Mucosa of gallbladder (tissue), 1 donor: Measurements from ENCODE around the gene ANKRD13D. TPM values are rescaled to one million over a fixed set of nuclear protein-coding genes. Genes with fewer than 3 reads are reported as not detected.
"Not testable (repeated sequence)": the region's sequence is repeated elsewhere in the genome, so short reads cannot be mapped to it uniquely, and the experiment has no call there.

Experiments
- DNase-seq: peaks from one replicate; pipeline ENCODE4 v3.0.0-alpha.2; 2020; ENCODE audit warnings: low spot score
- total RNA-seq: library from RNA; stranded (reverse); gene quantifications from one replicate; pipeline ENCODE4 v1.2.1, GENCODE V29; 2021
- donor health status: DM: no; HTN: no; CAD: no.

ANKRD13D gene
- total RNA-seq, 1 donor from 2014 or later, result 80.5 TPM

DNA sequence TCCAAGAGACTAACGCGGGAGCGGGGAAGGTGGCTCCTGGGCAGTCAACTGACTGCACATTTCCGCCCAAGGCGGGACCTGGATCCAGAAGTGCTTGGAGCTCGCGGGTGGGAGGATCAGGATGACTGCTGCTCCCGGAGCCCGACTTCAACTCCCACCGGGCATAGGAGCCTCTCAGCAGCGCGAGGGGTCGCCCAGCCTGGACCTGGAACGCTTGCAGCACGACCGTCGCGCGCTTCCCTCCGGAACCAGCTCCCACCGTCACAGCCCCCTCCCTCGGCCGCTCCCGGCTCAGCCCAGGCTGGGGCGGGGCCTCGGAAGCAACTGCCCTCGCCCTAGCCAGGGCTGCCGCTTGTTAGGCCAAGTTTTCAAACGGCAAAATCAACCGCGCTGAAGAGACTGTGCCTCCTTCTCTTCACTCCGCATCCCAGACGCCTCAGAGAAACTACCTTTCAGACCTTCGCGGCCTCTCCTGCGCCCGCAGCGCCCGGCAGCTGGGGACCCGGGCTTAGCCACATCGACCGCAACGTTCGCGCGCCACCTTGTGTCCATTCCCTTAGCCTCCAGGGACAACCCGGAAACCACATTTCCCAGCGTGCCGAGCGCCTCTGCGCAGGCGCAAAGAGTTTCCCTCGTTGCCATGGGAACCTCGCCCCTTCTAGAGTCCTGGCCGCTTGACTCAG is 28.2 kb downstream of the ANKRD13D start:
- DNase-seq, result peak; percentile 98

DNA sequence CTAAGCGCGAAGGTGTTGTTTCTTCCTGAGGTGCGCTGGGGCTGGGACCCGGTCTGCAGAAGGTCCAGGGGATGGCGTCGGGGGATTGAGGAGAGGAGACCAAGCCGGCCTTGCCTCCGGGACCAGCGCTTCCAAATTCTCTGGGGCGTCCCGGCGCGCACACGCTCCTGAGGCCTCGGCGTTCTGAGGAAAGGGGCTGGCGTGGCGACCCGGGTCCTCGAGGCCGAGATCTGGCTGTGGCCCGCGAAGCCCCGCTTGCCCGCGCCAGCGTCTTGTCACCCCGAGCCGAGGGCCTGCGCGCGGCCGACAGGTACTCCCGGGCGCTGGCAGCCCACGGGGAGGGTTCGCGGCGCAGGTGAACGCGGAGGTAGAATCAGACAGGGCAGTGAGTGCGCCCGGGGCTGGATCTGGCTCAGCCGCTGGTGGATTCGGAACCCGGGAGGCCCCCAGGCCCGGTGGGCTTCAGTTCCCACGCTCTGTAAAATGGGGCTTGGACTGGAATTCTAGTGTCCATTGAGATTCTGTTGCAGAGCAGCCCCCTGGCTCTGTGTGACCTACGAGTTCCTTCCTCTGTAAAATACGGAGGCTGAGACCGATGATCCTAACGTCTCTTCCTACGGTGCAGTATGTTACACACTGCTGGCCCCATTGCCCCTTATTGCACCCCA is 28.9 kb downstream of the ANKRD13D start:
- no peak for DNase-seq

DNA sequence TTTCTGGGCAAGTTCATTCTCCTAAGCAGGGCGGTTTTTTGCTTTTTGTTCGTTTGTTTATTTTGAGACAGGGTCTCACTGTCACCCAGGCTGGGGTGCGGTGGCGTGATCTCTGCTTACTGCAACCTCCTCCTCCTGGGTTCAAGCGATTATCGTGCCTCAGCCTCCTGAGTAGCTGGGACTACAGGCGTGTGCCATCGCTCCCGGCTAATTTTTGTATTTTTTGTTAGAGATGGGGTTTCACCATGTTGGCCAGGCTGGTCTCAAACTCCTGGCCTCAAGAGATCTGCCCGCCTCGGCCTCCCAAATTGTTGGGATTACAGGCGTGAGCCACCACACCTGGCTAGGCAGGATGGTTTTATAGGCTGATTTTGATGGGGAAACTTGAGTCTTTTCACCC is 29.8 kb downstream of the ANKRD13D start:
- not testable (repeated sequence) for DNase-seq

DNA sequence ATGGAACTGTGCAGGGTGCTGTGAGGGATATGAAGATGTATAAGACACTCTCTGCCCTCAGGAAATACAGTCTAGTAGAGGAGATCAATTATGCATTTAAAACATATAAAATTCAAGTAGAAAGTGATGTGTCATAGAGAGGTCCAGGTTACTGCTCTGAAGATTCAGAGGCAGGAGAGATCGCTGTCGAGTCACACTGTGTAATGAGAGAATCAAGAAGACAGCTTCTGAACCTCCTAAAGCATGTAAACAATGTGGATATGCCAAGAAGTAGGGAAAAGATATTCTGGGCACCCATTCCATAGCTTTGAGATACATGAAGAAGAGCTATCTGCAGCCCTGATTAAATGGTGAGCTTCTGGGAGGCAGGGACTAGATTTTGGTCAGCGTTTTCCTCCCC is 30.9 kb downstream of the ANKRD13D start:
- DNase-seq, result no peak

DNA sequence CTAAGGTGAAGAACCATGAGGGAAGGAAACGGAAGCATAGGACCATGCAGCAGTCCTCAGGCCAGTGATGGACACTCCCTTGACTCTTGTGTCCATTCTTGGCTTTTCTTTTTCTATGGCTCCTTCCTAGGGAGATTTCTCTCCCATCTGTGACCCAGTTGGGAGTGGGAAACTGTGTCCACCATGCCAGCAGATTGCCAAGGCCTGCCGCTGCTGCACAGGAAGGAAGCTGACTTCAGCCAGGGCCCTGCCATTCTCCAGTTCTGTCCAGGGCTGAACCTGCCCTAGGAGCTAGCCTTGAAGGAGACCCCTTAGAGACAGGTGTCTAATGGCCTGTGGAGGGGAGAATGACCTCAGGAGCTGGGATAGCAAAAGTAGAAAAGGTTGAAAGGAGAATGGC is 31.6 kb downstream of the ANKRD13D start:
- no peak for DNase-seq

DNA sequence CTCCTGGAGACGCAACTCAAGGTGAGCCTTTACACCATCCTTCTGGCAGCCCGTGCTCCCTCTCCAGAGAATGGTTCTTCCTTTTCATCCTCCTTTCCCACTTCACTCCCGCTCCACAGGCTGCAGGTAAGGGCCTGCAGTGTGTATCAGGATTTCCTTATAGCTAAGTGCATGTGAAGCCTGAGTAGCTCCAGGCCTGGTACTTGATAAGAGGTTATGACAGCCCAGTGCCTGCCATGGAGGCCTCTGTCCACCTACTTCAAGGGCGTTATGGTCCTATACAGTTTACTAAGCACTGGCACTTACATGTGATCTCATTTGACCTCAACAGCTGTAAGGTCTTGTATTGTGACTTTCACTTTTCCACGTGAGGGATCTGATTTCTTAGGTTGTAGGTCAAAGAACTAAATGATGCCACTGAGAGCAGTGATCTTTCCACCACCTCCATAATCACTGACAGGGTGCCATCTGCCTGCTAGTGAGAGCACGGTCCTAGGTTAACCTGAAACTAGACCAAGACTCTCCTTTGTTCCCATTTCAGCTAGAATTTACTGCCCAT is 32.3 kb downstream of the ANKRD13D start:
- no peak for DNase-seq

DNA sequence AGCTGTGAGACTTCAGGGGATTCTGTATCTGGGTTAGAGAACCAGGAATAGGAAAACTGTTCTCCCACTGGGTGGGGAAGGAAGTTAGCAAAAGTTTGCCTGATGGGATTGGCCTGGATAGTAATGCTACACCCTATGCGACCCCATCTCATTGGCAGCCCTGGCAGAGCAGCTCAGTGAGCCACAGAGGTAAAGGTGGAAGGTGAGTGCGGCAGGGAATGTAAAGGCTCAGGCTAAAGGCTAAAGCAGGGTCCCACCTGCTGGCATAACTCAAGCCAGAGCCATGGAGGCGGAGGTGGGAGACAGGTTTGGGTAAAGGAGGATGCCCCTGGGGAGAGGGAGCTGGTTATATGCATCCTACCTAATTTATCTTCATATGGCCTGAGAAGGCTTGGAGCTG is 32.9 kb downstream of the ANKRD13D start:
- DNase-seq, result no peak

DNA sequence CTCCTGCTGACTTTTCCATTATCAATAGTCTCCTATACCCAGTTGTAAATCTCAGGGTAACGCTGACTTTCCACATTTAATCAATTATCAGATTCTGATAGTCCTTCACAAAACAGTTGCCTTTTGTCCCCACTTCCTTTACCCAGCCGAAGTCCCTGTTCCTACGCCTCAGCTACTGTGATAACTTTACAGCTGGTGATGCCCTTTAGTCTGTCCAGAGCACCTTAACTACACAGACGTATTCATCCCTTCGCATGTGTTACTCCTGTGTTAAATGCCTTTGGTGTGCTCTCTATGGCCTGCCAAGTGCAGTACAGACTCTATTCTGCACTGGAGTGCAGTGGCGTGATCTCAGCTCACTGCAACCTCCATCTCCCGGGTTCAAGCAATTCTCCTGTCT is 34.4 kb downstream of the ANKRD13D start:
- no peak for DNase-seq

DNA sequence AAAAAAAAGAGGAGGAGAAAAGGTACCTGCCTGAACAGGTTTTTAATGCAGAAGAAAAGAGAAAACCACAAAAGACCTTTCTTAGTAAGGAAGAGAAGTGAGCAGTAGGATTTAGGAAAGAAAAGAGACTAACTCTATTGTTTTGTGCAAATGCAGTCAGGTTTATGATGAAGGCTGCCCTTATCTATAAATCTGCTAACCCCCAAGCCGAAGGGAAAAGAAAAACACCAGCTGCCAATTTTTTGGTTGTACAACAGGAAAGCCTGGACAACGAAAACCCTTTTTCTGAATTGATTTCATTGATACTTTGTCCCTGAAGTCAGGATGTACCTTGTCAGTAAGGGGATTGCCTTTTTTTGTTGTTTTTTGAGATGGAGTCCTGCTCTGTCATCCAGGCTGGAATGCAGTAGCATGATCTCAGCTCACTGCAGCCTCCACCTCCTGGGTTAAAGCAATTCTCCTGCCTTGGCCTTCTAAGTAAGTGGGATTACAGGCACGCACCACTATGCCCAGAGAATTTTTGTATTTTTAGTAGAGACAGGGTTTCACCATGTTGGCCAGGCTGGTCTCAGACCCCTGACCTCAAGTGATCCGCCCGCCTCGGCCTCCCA is 43.1 kb downstream of the ANKRD13D start:
- DNase-seq, result no peak

DNA sequence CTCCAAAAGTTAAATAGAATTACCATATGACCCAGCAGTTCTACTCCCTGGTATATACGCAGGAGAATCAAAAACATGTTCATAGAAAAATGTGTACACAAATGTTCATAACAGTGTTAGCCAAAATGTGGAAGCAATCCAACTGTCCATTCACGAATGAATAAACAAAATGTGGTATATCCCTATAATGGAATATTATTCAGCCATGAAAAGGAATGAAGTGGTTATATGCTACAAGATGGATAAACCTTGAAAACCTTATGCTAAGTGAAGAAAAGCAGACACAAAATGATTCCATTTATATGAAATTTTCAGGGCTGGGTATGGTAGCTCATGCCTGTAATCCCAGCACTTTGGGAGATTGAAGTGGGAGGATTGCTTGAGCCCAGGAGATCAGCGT is 48.2 kb downstream of the ANKRD13D start:
- DNase-seq, result no peak

DNA sequence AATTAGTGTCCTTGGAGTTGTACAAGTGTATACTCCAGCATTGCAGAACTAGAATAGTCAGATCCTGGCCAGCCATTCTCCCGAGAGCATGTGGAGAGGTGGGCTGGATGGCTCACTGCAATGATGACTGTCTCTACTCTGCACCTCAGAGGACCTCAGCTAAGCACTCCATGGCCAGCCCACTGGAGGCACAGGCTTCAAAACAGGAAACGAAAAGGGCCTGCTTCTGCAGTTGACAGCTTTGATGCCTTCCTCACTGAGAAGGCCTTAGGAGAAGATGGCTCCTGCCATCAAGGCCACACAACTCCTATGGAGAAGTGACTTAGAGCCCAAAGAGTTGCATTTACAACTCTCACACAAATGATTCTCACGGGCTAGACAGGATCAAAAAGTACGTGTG is 55.2 kb downstream of the ANKRD13D start:
- DNase-seq, result no peak

DNA sequence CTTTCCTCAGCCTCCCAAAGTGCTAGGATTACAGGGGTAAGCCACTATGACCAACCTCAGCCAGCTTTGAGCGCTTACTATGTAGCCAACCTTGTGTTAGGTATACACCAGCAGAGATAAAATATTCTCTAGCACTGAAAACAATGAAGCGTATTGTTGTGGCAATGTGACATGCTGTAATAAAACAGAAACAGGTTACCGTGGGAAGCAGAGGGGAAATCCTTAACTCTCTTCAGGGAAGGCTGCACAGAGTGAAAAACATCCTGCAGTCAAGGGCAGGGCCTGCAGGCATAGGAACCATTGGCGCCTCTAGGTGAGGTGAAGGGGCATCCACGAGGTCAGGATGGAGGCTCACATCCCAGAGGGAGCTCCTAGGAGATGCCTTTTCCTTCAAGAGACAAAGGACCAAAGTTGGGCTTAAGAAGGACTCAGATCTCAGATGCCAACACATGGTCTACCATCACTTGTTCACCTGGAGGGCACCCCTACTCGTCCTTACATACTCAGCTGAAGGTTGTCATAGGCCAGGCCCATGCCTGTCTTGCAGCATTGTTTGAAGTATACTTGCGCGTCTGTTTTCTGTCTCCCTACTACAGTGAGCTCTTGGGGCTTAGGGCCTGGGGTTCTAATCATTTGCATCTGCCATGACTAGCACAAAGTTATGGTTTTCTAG is 56.3 kb downstream of the ANKRD13D start:
- DNase-seq, result no peak

DNA sequence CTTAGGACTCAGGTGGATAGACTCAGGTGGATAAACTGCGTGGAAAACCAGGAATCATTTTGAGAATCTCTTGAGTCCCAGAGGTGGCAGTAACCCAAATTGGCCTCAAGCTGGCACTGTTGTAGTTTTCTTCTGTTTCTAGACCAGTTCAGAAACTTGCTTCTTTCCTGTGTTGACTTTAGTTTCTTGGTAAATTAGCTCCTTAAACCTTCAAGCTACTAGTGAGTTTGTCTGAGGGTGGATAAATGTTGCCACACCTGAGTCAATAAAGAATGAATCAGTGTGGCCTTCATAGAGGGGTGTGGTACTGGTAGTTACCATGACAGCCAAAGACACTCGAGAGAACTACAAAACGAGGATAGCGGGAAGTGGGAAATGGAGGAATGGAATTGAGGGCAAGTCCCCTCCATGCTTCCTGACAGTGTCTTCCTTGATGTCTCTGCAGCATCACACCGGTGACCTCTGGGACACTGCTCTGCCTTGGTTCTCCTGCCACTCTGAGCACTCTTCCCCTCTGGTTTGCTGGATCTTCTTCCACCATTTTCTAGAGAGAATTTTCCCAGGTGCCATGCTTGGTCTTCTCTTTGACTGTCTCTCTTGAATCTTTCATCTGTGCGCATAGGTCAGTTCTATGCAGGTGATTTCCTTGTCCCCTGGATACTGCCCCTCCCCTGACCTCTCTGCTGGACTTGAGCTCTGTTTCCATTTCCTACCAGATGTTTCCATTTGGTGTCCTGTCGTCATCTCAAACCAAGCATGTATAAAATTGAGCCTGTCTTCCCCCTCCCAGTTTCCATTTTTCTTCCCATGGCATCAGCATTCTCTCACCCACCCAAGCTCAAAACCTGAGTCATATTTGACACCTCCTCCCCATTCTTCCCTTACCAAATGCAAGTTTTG is 57.1 kb downstream of the ANKRD13D start:
- no peak for DNase-seq

DNA sequence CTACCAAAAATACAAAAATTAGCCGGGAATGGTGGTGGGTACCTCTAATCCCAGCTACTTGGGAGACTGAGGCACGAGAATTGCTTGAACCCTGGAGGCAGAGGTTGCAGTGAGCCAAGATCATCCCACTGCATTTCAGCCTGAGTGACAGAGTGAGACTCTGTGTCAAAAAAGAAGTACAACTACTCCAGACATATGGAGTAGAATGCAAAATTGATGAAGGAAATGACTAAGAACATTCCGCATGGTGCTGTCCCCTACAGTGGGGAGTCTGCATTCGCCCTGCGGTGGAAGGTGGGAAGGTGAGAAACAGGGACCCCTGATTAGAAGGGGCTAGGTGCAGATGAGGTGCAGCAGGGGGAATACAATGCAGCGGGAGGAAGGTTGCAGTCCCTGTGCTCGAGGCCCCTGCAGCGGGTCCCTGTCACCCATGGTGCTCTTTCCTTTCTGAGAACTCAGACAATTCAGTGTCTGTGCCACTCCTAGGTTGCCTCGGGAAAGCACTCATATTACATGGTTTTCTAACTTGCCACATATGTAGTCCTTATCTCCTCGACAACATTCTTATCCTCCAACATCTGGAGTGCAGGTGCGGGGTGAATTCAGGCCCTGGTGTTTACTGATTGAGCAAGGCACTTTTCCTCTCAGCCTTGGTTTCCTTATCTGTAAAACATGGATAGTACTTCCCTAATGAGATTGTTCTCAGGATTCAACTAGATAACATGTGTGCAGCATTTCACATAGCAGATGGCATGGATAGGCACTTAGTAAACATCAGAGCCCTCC is 59.1 kb downstream of the ANKRD13D start:
- DNase-seq, result no peak

DNA sequence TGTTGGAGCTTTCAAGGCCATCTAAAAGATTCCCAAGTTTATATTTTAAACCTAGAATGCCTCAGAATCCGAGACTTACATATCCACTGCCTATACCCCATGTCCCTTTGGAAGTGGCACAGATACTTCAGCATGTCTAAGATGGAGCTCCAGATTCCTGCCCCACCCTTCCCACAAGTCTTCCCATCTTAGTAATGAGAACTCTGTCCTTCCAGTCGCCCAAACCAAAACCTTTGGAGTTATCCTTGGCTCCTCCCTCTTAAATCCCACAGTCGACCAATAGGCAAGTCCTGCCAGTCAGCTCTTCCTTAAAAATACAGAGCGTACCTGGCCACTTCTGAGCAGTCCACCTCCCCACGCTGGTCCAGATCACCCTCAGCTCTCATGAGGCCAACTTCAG is 59.9 kb downstream of the ANKRD13D start:
- DNase-seq, result no peak

DNA sequence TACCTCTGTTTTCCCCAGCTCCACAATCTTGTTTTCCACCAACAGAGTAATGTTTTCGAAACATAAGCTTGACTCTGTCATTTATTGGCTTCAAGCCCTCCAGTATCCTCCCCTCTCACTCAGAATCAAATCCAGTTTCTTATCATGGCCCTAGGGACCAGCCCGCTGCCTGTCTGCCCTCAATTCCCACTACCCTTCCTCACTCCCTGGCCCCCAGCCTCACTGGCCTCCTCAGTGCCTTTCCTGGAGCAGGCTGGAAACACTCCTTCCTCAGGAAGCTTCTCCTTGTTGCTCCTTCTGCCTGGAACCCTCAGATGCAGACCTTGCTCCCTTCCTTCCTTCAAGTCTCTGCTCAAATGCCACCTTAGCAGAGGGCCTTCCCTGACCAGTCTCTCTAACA is 60.4 kb downstream of the ANKRD13D start:
- DNase-seq, result no peak

DNA sequence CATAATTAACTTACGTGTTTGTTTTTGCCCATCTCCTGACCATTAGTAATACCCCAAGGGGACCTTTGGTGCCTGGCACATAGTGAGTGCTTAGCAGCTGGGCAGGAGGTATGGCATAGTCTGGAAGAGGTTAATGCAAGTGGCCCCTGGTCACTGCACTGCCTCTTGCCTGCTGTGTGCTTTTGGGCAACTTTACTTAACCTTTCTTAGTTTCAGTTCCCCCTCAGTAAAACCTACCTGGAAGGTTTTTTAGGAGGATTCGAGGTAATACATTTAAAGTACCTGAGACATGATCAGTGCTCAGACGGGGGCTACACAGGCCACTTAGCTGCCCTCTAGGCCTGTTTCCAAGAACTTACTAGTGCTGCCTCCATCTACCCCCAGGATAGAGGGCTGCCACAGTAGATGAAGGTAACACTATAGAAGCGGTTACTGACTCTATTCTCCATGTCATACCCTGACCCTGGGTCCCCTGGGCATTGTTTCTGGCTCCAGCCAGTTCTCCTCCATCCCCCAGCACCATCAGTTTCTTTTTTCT is 60.9 kb downstream of the ANKRD13D start:
- no peak for DNase-seq

DNA sequence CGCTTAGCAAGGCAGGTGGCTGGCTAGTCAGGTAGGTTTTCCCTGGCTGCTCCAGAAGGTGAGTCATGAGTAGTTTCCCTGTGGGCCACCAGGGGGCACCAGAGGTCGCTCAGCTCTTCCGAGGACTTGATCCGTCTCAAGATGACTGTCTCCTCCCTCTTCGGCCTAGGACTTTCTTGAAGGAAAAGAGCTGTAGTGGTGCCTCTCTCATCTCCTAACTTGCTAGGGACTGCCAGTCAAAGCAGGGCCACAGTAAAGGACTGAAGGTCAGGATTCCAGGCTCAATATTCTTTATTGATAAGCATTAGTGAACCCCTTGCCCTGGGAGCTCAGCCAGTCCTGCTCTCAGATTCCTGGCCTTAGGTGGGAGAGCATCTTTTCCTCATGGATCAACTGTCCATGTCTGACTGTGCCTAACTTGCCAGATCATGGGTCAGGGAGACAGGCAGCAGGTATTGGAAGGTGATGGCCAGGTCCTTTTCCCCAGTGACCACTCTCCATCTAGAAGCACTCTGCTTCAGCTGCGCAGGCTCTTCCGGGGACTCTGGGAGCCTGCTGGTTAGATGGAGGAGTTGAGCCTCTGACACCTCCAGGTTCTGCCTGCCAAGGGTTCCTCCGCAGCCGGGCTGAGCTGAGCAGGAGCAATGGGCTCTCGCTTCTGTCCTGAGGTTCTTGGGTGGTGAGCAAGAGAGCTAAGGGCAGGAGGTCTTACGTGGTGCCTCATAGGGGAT is 62.3 kb downstream of the ANKRD13D start:
- DNase-seq, result peak; percentile 76
